ENCODE data around the gene TMEM79.

Gene TMEM79

DNA sequence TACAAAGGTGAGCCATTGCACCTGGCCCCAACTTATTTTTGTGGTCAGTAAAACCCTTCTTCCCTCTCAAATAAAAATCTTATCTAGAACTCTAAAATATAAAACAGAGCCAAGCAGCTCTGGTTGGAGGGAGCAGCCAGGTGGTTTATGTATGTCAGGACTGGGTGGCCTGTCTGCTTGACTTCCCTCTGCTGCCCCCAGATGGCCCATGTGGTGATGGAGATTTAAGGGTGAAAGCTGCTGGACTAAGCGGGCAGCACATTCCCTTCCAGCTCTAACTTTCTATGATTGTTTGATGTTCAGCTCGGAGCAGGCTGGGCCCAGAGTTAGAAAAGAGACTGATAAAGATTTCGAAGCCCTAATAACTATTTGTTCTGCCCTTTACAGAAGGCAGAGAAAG, 24.3 kb upstream of the TMEM79 start:
- H3K4me1 ChIP-seq (ENCODE audit: control insufficient read depth in 5 of 5, insufficient read depth in 5 of 5, low read length in 5 of 5) = no peaks in the 10 kb centered on the region
- H3K27me3 ChIP-seq (ENCODE audit: control insufficient read depth in 5 of 5, insufficient read depth in 4 of 5, low read length in 5 of 5) = no peaks in the 10 kb centered on the region
- H3K9me3 ChIP-seq (ENCODE audit: control insufficient read depth in 5 of 5, low read length in 5 of 5) = no peaks in the 10 kb centered on the region
- H3K9ac ChIP-seq (ENCODE audit: low read length in 5 of 5) = peak overlapping the region in 1 of 5 donors; percentile 6
- no peak overlapping the region for H3K27ac ChIP-seq (ENCODE audit: low read depth, low read length)
- peaks cover 3 to 88% (median 78%) of the 10 kb centered on the region in 5 donors for H3K36me3 ChIP-seq (ENCODE audit: control insufficient read depth in 5 of 5, insufficient read depth in 5 of 5, low read length in 5 of 5)
- H3K4me3 ChIP-seq (ENCODE audit: low read depth in 1 of 5, low read length in 5 of 5) = no peak overlapping the region

DNA sequence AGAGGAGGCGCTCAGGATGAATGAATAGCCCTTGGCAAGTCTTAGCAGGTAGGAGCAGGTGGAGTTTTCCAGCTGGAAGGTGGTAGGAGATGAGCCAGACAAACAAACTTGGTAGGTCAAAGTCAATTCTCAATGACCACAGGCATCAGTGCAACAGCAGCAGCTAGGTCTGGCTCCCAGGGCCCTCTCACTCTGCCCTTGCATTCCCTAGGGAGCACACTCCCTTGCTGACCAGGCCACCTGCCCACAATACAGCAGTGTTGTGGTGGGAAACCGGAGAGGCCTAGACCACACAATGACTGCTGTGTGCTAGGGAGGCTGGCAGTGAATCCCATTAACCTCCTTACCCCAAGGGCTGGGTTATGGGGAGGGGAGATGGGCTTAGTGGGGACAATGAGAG, 23.2 kb upstream of the TMEM79 start:
- Histone ChIP-seq H3K9me3 (ENCODE audit: control insufficient read depth in 5 of 5, low read length in 5 of 5) (no peaks in the 10 kb centered on the region), H3K36me3 (ENCODE audit: control insufficient read depth in 5 of 5, insufficient read depth in 5 of 5, low read length in 5 of 5) (peaks cover 3 to 96% (median 85%) of the 10 kb centered on the region in 5 donors), H3K4me3 (ENCODE audit: low read depth in 1 of 5, low read length in 5 of 5) (no peak overlapping the region), H3K27me3 (ENCODE audit: control insufficient read depth in 5 of 5, insufficient read depth in 4 of 5, low read length in 5 of 5) (no peaks in the 10 kb centered on the region), H3K27ac (ENCODE audit: low read depth, low read length) (no peak overlapping the region), H3K9ac (ENCODE audit: low read length in 5 of 5) (no peak overlapping the region), H3K4me1 (ENCODE audit: control insufficient read depth in 5 of 5, insufficient read depth in 5 of 5, low read length in 5 of 5) (no peaks in the 10 kb centered on the region)

DNA sequence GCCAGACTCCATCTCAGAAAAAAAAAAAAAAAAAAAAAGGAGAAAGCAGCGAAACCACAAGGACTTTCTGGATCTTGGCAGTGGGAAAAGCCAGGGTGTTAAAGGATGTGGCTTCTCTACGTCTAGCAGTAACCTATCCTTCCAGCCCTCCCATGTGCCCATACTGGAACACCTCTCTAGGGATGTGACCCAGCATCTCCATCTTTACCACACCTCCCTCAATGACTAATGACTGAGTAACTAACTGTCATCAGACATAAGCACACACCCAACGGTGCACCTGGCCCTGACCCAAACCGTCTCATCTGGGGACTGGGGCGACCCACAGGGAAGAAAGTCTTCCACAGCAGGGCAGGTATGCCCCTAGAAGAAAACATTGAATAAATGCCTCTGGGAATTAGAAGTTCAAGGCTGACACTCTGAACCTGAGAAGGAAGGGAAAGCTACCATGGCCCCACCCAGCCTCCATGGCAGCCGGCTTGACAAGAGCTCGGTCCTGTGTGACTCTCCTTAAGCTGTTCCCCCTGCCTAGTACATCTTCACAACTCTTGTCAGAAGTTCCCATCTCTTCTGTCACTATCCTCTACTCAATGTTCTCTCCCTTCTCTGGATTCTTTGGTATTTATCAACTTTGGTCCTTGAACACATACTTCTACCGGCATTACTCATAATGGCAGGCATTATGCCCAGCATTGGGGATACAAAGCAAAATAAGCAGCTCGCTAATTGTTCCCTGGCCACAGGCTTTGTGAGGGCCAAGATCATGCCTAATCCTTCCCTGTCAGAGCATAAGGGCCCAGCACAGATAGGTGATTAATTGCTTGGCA, 21.5 kb upstream of the TMEM79 start:
- Histone ChIP-seq H3K9ac (ENCODE audit: low read length in 5 of 5) (no peak overlapping the region), H3K4me3 (ENCODE audit: low read depth in 1 of 5, low read length in 5 of 5) (no peak overlapping the region), H3K4me1 (ENCODE audit: control insufficient read depth in 5 of 5, insufficient read depth in 5 of 5, low read length in 5 of 5) (no peaks in the 10 kb centered on the region), H3K27ac (ENCODE audit: low read depth, low read length) (no peak overlapping the region), H3K36me3 (ENCODE audit: control insufficient read depth in 5 of 5, insufficient read depth in 5 of 5, low read length in 5 of 5) (peaks cover 8 to 98% (median 88%) of the 10 kb centered on the region in 5 donors), H3K27me3 (ENCODE audit: control insufficient read depth in 5 of 5, insufficient read depth in 4 of 5, low read length in 5 of 5) (no peaks in the 10 kb centered on the region), H3K9me3 (ENCODE audit: control insufficient read depth in 5 of 5, low read length in 5 of 5) (no peaks in the 10 kb centered on the region)

- peaks cover 12 to 98% (median 88%) of the 10 kb centered on the region in 5 donors for H3K36me3 ChIP-seq (ENCODE audit: control insufficient read depth in 5 of 5, insufficient read depth in 5 of 5, low read length in 5 of 5)
- H3K27me3 ChIP-seq (ENCODE audit: control insufficient read depth in 5 of 5, insufficient read depth in 4 of 5, low read length in 5 of 5) = no peaks in the 10 kb centered on the region
- H3K4me1 ChIP-seq (ENCODE audit: control insufficient read depth in 5 of 5, insufficient read depth in 5 of 5, low read length in 5 of 5) = no peaks in the 10 kb centered on the region
- no peak overlapping the region for H3K4me3 ChIP-seq (ENCODE audit: low read depth in 1 of 5, low read length in 5 of 5)
- H3K9ac ChIP-seq (ENCODE audit: low read length in 5 of 5) = no peak overlapping the region
- no peak overlapping the region for H3K27ac ChIP-seq (ENCODE audit: low read depth, low read length)
- no peaks in the 10 kb centered on the region for H3K9me3 ChIP-seq (ENCODE audit: control insufficient read depth in 5 of 5, low read length in 5 of 5)
Measured at GRCh38 chr1:156263288-156263655, 20.9 kb upstream of the TMEM79 start.

DNA sequence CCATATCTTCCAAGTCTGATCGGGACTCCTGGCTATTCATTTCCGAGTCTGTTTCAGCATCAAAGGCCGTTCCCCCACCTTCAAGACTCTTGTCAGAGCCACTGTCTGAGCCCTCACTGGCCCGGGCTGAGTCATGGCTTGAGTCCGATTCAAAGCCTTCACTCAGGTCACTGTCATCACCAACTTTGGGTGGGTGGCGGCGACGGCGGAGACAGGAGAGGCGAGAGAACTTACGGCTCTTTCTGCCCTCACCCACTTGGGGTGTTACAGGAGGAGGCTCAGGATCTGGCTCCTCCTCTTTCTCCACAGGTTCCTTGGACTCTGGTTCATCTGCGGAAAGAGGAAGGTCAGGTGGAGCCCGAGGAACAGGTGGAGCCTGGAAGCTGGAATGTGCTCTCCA, 18.1 kb upstream of the TMEM79 start:
- Histone ChIP-seq H3K9ac (ENCODE audit: low read length in 5 of 5) (no peak overlapping the region), H3K4me1 (ENCODE audit: control insufficient read depth in 5 of 5, insufficient read depth in 5 of 5, low read length in 5 of 5) (no peaks in the 10 kb centered on the region), H3K27ac (ENCODE audit: low read depth, low read length) (no peak overlapping the region), H3K27me3 (ENCODE audit: control insufficient read depth in 5 of 5, insufficient read depth in 4 of 5, low read length in 5 of 5) (no peaks in the 10 kb centered on the region), H3K9me3 (ENCODE audit: control insufficient read depth in 5 of 5, low read length in 5 of 5) (no peaks in the 10 kb centered on the region), H3K36me3 (ENCODE audit: control insufficient read depth in 5 of 5, insufficient read depth in 5 of 5, low read length in 5 of 5) (peaks cover 21 to 92% (median 78%) of the 10 kb centered on the region in 5 donors), H3K4me3 (ENCODE audit: low read depth in 1 of 5, low read length in 5 of 5) (no peak overlapping the region)

- no peak overlapping the region for H3K9ac ChIP-seq (ENCODE audit: low read length in 5 of 5)
- H3K27ac ChIP-seq (ENCODE audit: low read depth, low read length) = no peak overlapping the region
- peaks cover 29 to 92% (median 83%) of the 10 kb centered on the region in 5 donors for H3K36me3 ChIP-seq (ENCODE audit: control insufficient read depth in 5 of 5, insufficient read depth in 5 of 5, low read length in 5 of 5)
- no peak overlapping the region for H3K4me3 ChIP-seq (ENCODE audit: low read depth in 1 of 5, low read length in 5 of 5)
- H3K4me1 ChIP-seq (ENCODE audit: control insufficient read depth in 5 of 5, insufficient read depth in 5 of 5, low read length in 5 of 5) = no peaks in the 10 kb centered on the region
- no peaks in the 10 kb centered on the region for H3K27me3 ChIP-seq (ENCODE audit: control insufficient read depth in 5 of 5, insufficient read depth in 4 of 5, low read length in 5 of 5)
- H3K9me3 ChIP-seq (ENCODE audit: control insufficient read depth in 5 of 5, low read length in 5 of 5) = no peaks in the 10 kb centered on the region
Measured at GRCh38 chr1:156268336-156268735, 15.8 kb upstream of the TMEM79 start.

DNA sequence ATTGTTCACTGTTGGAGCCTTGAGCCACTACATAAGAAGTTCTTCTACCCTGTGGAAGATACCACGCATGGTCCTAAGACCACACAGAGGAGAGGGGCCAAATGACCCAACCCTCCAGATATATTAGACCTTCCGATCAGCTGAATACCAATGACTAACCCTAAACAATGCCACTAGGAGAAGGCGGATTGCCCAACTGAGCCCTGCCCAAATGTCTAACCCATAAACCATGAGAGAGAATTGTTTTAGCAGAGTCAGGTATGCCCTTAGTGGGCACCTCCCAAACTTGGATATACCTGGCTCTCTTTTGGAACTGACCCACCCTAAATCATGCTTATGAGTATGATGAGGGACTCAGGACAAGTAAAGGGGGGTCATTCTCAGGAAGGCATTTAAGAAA, 13.8 kb upstream of the TMEM79 start:
- Histone ChIP-seq H3K4me3 (ENCODE audit: low read depth in 1 of 5, low read length in 5 of 5) (no peak overlapping the region), H3K9ac (ENCODE audit: low read length in 5 of 5) (no peak overlapping the region), H3K27me3 (ENCODE audit: control insufficient read depth in 5 of 5, insufficient read depth in 4 of 5, low read length in 5 of 5) (no peaks in the 10 kb centered on the region), H3K36me3 (ENCODE audit: control insufficient read depth in 5 of 5, insufficient read depth in 5 of 5, low read length in 5 of 5) (peaks cover 27 to 94% (median 88%) of the 10 kb centered on the region in 5 donors), H3K4me1 (ENCODE audit: control insufficient read depth in 5 of 5, insufficient read depth in 5 of 5, low read length in 5 of 5) (no peaks in the 10 kb centered on the region), H3K9me3 (ENCODE audit: control insufficient read depth in 5 of 5, low read length in 5 of 5) (no peaks in the 10 kb centered on the region), H3K27ac (ENCODE audit: low read depth, low read length) (no peak overlapping the region)

DNA sequence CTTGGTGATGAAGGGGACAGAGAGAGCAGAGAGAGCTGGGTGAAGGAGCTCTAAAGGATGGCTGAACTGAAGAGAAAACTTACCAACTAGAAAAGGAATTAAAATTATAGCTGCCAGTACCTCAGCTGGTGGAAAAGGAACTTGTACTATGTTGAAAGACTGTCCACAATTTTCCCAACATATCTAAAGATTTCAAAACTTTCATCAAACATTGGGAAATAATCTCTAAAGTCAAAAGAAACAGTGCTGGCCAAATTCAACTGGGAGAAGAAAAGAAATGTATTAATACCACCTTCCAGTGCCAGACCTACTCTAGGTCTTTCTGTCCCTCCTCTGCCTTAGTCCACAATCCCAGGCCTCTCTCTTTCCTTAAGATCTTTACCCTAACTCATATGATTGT, 7.6 kb upstream of the TMEM79 start:
- Histone ChIP-seq H3K4me1 (ENCODE audit: control insufficient read depth in 5 of 5, insufficient read depth in 5 of 5, low read length in 5 of 5) (peaks cover 4 to 27% (median 23%) of the 10 kb centered on the region in 5 donors), H3K27me3 (ENCODE audit: control insufficient read depth in 5 of 5, insufficient read depth in 4 of 5, low read length in 5 of 5) (no peaks in the 10 kb centered on the region), H3K4me3 (ENCODE audit: low read depth in 1 of 5, low read length in 5 of 5) (no peak overlapping the region), H3K9ac (ENCODE audit: low read length in 5 of 5) (peak overlapping the region in 1 of 5 donors; percentile 23), H3K9me3 (ENCODE audit: control insufficient read depth in 5 of 5, low read length in 5 of 5) (no peaks in the 10 kb centered on the region), H3K27ac (ENCODE audit: low read depth, low read length) (peak overlapping the region; percentile 39), H3K36me3 (ENCODE audit: control insufficient read depth in 5 of 5, insufficient read depth in 5 of 5, low read length in 5 of 5) (peaks cover 10 to 80% (median 68%) of the 10 kb centered on the region in 5 donors)

DNA sequence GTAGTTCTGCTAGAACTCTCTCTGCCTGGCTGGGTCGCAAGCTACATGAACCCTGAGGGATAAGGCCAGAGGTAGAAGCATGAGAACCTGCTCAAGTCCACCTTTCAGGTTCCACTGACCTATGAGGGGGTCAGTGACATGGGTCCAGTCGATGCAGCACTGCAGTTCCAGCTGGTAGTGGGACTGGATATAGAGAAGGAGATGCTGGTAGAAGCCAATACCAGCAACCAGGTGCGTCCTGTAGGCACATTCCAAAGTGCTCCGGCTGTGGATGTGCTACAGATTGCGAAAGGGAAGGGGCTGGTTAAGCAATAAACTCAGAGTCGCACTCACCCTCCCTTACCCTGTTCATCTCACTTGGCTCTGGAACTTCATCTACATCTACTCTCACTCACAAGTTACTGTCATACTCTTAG, 7.2 kb upstream of the TMEM79 start:
- Histone ChIP-seq H3K9me3 (ENCODE audit: control insufficient read depth in 5 of 5, low read length in 5 of 5) (no peaks in the 10 kb centered on the region), H3K9ac (ENCODE audit: low read length in 5 of 5) (no peak overlapping the region), H3K27me3 (ENCODE audit: control insufficient read depth in 5 of 5, insufficient read depth in 4 of 5, low read length in 5 of 5) (no peaks in the 10 kb centered on the region), H3K4me3 (ENCODE audit: low read depth in 1 of 5, low read length in 5 of 5) (no peak overlapping the region), H3K4me1 (ENCODE audit: control insufficient read depth in 5 of 5, insufficient read depth in 5 of 5, low read length in 5 of 5) (peaks cover 4 to 32% (median 28%) of the 10 kb centered on the region in 5 donors), H3K27ac (ENCODE audit: low read depth, low read length) (peak overlapping the region; percentile 39), H3K36me3 (ENCODE audit: control insufficient read depth in 5 of 5, insufficient read depth in 5 of 5, low read length in 5 of 5) (peaks cover 10 to 75% (median 63%) of the 10 kb centered on the region in 5 donors)

DNA sequence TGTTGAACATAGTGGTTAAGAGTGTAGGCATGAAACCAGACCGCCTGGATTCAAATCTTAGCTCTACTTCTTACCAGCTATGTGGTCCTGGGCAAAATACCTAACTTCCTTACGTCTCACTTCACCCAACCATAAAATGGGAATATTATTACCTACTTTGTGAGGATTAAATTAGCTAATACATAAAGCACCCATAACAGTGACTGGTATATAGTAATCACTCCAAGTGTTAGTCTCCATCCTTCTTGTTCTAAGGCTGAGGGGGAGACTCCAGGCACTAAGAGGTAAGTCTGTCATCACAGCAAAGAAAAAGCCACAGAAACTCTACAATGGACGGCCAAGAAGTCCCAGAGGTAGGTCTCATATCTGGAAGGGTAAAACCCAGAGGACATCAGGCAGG, 4.3 kb upstream of the TMEM79 start:
- Histone ChIP-seq H3K4me1 (ENCODE audit: control insufficient read depth in 5 of 5, insufficient read depth in 5 of 5, low read length in 5 of 5) (peaks cover 6 to 50% (median 46%) of the 10 kb centered on the region in 5 donors), H3K9me3 (ENCODE audit: control insufficient read depth in 5 of 5, low read length in 5 of 5) (no peaks in the 10 kb centered on the region), H3K27me3 (ENCODE audit: control insufficient read depth in 5 of 5, insufficient read depth in 4 of 5, low read length in 5 of 5) (no peaks in the 10 kb centered on the region), H3K9ac (ENCODE audit: low read length in 5 of 5) (peak overlapping the region in 1 of 5 donors; percentile 21), H3K27ac (ENCODE audit: low read depth, low read length) (no peak overlapping the region), H3K36me3 (ENCODE audit: control insufficient read depth in 5 of 5, insufficient read depth in 5 of 5, low read length in 5 of 5) (peaks cover 4 to 47% (median 35%) of the 10 kb centered on the region in 5 donors), H3K4me3 (ENCODE audit: low read depth in 1 of 5, low read length in 5 of 5) (no peak overlapping the region)
